HG03558 (cell line): ENCODE data around the gene DDX54.
"Not testable (repeated sequence)": the region's sequence is repeated elsewhere in the genome, so short reads cannot be mapped to it uniquely, and the experiment has no call there.

Source experiments
- ATAC-seq: cut with Tn5 transposase; IDR thresholded peaks from one replicate; pipeline ENCODE4 v1.9.1; 2021; ENCODE audit warnings: moderate number of reproducible peaks; ENCODE audit not compliant: unreplicated experiment; ENCODE audit errors: extremely low read depth

The DDX54 gene

GRCh38 chr12:113143959-113144358 is 41.3 kb downstream of the DDX54 start:
- ATAC-seq, result no peak

GRCh38 chr12:113142886-113143332 is 42.4 kb downstream of the DDX54 start:
- ATAC-seq, result no peak

- no peak for ATAC-seq
These were observed 42.9 kb downstream of the DDX54 start for GRCh38 chr12:113142173-113142885.

GRCh38 chr12:113141716-113142115 is 43.6 kb downstream of the DDX54 start:
- not testable (repeated sequence) for ATAC-seq

- ATAC-seq, result no peak
These were observed 44.6 kb downstream of the DDX54 start for GRCh38 chr12:113140706-113141105.

GRCh38 chr12:113138826-113139225 is 46.5 kb downstream of the DDX54 start:
- ATAC-seq, result no peak

GRCh38 chr12:113137861-113138783 is 47.2 kb downstream of the DDX54 start:
- no peak for ATAC-seq

GRCh38 chr12:113136990-113137511 is 48.2 kb downstream of the DDX54 start:
- no peak for ATAC-seq

GRCh38 chr12:113136128-113136989 is 48.9 kb downstream of the DDX54 start:
- no peak for ATAC-seq

GRCh38 chr12:113135178-113136127 is 49.8 kb downstream of the DDX54 start, which contains the start of gene RASAL1:
Gene RASAL1 (minus strand): TSS chr12:113135761. CDS start chr12:113135462, 299 bp downstream.
- no peak for ATAC-seq

- ATAC-seq, result no peak
These were observed 50.7 kb downstream of the DDX54 start for GRCh38 chr12:113134521-113134951.

- no peak for ATAC-seq
These were observed 51.2 kb downstream of the DDX54 start for GRCh38 chr12:113134071-113134470.

GRCh38 chr12:113133666-113134065 is 51.6 kb downstream of the DDX54 start:
- no peak for ATAC-seq

- ATAC-seq, result no peak
These were observed 52.2 kb downstream of the DDX54 start for GRCh38 chr12:113133036-113133435.

- no peak for ATAC-seq
These were observed 53.7 kb downstream of the DDX54 start for GRCh38 chr12:113131556-113131955.

- ATAC-seq, result no peak
These were observed 54.7 kb downstream of the DDX54 start for GRCh38 chr12:113130457-113131135.

GRCh38 chr12:113129664-113130456 is 55.4 kb downstream of the DDX54 start:
- no peak for ATAC-seq
